Lung microvascular endothelial cell (primary cell): Measurements from ENCODE around the gene PTPRR. TPM values are rescaled to one million over a fixed set of nuclear protein-coding genes. Genes with fewer than 3 reads are reported as not detected.

Experiments
- DNase-seq, 2 donors: peaks; one replicate each; pipeline versions ENCODE4 v3.0.0 to v3.0.0-alpha.2; 2010; ENCODE audit warnings: low read depth in 2 of 2
- total RNA-seq: library from RNA; depleted of rRNA; stranded (reverse); fragments of >200 nt; gene quantifications from 2 replicates; pipeline ENCODE4 v1.2.1, GENCODE V29; 2014

Gene PTPRR
- total RNA-seq, 1 donor from 2014 or later = not detected

DNA sequence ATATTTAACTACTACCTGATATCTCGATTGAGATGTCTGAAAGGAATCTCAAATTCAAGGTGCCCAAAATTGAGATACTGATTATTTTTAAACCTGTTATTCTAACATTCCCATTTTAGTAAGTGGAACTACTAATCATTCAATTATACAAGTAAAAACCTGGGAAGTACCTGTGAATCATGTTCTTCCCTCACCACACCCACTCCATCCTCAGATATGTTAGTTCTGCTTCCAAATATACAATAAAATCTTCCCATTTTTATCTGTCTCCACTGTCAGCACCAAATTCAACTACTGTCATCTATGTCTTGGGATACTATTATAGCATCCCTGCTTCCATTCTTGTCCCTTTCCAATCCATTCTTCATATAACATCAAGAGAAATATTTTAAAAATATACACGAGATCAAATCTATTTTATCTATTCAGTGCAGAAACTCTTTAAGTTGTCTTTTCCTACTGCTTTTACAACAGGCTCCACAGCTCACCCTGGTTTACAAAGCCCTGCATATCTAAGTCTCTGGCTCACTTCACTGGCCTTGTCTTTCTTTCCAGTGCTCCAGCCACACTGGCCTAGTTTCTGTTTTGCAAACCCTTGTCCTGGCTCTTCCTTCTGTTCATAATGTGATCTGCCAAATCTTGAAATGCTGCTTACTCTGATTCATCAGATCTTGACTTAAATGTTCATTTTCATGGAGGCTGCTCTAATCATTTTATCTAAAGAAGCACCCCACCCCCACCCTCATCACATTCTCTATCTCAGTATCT lies 122.3 kb downstream of the PTPRR start:
- no peak for DNase-seq

DNA sequence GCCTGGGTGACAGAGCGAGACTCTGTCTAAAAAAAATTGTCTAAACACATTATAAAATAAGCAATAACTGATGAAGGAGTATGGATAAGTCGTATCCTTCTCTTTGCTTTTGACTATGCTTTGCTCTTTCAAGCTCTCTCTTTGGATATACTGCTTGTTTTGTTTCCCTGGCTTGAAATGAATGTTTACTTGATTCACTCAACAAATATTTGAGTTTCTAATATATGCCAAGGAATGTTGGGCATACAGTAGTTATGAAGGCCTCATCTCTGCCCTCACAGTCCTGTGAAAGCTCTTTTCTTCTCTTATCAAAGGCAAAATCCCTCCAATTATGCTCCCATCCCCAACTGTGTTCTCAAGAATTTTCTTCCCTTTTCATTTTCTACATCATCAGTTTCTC lies 123.5 kb downstream of the PTPRR start:
- DNase-seq = no peak

DNA sequence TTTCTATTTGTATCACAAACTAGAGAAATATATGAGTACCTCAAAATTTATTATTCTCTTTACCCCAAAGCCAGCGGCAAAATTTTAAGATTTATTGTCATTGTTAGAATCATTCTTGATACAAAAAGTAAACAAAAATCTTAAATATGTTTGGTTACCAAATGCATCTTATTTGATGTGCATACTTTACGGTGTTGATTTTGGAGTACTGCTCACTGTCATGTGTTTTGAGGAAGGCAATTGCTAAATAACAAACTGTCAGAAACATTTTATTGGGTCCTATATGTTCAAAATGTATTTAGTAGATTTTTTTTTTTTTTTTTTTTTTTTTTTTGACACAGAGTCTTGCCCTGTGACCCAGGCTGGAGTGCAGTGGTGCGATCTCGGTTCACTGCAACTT lies 124.9 kb downstream of the PTPRR start:
- DNase-seq = no peak

DNA sequence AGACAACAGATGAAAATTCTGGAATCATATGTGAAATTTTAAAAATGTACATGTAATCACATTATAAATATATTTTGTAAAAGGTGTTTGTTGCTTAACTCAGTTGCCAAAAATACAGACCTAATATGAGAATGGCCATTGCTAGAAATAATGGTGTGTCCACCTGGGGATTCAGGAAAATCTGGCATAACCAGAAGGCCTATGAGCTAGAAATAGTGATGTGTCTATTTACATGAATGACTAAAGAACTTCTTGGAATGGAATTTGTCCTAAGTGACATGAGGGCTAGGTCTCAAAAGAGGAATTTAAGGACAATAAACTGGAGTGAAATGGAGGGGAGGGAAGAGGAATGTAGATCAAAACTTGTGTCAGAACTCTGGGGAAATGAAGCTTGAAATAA lies 126.4 kb downstream of the PTPRR start:
- DNase-seq = no peak

DNA sequence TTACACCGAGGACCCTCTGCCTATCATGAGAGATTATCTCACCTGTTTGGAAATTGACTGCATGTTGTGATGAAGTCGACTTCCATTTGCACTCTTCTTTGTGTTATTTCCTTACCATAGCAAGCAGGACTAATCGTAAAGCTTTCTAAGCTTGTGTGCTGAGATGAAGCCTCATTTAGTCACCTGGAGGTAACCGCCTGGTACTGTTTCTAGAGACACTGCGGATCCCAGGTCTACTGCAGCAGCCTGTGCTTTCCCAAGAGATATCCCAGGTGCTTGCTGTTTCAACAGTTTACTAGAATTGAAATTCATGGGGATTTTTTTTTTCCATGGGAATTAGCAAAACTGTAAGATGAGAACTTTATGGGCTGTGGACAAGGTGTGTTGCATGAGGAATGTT lies 131.8 kb downstream of the PTPRR start:
- no peak for DNase-seq

DNA sequence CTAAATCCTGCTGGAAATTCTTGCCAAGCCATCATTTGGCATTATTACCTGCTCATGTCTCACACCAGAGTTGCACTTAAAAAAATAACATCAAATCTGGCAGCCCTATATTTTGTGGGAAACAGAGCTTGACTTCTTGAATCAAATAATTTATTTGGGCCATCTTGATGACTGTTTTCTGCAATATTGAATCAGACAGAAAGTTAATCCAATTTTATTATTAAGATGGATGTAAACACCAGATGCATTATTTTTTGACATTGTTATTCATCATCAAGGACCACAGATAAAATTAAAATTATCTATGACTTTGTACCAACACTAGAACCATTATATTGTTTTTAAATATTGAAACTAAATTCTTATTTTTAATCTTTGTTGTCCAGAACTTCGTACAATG lies 132.9 kb downstream of the PTPRR start:
- DNase-seq = no peak

DNA sequence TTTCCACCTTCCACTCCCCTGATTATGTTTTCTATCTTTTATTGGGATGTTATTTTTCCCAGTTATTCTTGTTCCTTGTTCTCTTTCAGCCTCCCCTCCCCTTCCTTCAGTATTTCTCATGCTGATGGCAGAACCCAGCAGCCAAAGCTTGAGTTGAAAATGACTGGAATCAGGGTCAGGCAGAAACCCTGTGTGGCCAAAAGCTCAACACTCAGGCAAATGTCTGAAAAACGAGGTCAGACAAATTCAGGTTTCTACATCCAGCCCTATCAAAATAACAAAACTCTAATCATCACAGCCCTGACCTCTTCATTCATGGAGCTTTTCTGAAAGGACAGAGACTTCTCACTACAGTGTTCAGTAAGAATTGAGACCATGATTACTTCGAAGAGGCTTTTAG lies 134.6 kb downstream of the PTPRR start:
- no peak for DNase-seq

DNA sequence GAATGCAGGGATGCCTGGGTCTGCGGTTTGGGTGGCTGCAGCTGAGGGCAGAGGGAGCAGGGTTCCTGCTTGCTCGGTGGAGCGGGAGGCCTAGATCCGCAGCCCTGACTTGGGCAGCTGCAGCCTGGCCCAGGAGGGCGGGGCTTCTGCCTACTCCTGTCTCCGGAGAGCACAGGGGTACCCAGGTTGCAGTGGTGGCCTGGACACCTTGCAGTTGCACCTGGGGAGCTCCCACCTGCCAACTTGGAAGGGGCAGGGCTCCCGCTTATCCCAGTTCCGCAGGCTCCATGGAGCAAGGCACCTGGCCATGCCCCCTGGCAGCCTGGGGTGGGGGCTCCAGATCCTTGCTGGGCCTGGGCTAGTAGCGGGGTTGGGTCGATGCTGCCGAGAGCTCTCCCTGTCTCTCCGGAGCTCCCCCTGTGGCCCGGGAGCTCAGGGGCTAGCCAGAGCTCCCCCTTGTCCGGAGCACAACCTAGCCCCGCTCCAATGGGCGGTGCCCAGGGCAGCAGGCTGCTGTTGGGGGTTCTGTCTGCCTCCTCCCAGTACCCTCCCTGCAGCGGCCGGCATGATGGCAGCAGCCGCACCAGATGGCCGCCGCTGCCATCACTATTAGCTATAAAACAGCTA lies 136.4 kb downstream of the PTPRR start:
- no peak for DNase-seq

DNA sequence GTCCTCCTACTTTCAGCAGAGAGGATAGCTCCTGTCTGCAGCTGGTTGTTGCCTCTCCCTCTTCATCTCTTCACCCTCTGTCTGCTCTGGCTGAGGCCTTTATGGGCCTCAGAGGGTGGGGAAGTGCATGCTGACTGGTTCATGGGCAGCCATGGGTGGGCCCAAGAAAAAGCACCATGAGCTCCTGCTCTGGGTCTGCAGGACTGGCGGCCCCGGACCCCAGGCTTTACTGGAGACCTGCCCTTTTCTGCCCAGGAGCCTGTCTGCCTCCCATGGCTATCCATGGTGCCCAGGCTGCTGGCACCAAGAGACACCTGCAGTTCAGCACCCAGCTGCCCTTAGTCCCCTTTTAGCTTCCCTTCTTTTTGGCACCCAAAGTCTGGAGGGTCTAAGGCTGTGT lies 137.1 kb downstream of the PTPRR start:
- DNase-seq = no peak

DNA sequence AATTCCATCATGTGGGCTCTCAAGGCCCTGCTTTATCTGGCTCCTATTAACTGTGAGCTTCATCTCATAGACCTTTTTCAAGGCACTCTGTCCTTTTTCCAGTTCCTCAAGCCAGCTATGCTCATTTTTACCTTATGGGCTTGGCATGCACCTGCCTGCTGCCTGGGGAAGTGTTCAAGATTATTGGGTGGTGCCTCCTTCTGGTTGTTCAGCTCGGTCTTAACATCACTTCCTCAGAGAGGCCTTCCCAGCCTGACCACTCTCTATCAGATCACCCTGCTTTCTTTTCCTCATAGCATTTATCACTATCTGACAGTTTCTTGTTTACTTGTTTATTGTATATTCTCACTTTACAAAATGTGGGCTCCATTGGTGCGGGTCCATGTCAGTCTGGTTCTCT lies 141.3 kb downstream of the PTPRR start:
- DNase-seq = no peak

DNA sequence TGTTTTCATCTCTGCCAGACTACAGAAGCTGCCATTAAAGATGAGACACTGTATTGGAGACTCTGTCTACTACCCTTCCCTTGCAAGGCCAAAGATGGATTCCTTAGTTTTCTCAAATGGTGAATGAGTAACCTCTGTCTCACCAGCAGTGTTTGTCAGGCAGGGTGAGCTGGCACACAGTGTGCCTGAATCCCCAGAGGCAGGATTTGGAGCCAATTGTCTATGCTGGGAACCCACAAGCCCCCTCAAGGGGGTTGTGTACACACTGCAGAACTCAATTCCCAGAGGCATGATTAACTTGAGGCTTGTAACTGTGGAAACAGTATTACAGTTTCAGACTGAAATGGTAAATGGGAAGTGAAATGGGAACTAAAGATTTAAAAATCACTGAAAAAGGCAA lies 146.5 kb downstream of the PTPRR start:
- DNase-seq = no peak

DNA sequence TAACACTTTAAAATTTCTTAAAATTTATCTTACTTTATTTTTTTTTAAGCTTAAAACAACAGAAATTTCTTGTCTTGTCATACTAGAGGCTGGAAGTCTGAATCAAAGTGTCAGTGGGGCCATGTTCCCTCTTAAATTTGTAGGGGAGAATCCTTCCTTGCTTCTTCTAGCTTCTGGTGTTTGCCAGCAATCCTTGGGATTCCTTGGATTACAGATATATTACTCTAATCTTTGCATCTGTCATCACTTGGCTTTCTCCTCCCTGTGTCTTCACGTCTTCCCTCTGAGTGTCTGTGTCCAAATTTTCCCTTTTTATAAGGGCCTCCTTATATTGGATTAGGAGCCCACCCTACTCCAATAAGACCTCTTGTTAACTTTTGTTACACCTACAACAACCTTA lies 147.7 kb downstream of the PTPRR start:
- DNase-seq = no peak

DNA sequence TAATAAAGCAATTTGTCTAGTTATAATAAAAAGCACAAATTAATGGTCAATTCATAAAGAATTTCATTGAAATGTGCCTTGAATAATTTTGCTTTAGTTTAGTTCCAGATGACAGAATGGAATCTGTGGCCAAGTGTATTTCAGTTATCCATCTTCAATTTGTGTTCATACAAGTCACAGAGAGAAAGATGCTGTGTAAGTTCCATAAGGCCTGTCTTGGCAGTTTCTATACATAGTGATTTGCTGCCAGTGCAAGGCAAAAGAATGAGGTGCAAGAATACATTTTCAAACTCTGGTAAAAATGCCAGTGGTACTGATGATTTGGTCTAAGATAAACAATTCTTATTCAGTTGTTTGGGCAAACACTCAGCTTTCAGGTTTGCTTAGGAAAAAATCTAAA lies 149.0 kb downstream of the PTPRR start:
- no peak for DNase-seq

DNA sequence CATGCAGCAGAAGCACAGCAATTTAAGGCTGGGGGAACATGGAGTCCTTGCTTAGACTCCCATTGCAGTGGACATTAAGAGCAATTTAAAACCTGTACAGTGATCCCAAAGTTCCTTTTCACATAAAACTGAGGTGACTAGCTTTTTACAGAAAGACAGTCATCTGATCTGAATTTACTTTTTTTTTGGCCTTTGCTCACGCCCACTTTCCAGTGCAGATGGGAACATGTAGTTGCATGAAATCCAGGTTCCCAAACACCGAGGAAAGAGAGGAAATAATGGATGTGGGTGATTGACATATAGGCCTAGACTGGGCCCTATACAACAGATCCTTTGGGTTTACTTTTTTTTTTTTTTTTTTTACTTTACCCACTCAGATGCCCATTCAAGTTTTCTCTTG lies 156.9 kb downstream of the PTPRR start:
- no peak for DNase-seq

DNA sequence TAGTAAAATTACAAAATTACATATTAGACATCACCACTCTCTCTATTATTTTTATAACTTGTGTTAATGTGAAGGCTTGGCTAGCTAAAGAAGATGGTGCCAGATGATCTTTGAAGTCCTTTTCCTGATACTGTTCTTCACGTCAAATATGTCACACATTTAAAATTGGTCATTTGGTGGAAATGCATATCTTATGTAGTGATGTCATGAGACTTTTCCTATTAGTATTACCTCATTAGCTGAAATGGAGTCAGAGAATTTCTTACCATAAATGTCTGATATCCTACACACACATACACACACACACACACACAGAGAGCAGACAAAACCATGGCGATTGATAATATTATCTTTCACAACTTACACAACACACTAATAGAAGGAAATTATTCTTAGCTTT lies 158.5 kb downstream of the PTPRR start:
- no peak for DNase-seq

DNA sequence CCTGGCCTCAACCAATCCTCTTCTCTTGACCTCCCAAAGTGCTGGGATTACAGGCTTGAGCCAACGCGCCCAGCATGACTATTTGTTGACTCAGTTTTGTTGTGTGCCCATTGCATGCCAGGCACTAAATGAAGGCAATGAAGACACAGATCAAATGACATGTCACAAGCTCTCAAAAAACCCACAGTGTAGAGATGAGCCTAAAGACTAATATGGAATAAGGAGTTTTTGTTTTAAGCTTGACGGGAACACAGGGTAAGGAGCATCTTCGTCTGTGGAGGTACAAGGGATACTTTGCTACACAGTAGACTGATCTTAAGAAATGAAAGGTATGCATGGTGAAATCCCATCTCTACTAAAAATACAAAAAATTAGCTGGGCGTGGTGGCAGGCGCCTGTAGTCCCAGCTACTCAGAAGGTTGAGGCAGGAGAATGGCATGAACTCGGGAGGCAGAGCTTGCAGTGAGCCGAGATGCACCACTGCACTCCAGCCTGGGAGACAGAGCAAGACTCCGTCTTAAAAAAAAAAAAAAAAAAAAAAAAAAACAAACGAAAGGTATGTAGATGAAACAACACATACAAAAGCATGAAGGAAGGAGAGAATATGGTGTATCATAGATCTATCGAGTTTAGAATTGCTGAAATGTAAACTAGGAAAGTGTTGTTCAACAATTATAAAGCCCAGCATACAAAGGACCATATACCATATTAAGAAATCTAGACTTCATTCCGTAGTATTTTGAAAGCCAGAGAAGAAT lies 161.2 kb downstream of the PTPRR start:
- no peak for DNase-seq

DNA sequence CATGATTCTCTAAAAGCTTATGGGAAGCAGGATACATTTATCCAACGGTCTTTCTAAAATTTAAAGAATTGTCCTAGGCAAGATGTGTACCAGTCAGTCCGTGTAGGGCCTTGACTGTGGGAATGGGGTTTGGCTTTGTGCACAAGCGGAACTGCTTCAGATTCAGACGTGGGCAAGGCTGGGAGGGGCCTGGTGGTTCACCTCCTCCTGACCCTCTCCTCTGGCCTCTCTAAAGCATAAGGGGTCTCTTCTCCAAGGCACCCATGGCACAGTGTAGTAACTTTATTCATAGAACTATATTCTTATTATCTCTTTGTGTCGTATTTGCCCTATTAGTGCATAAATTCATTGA lies 162.1 kb downstream of the PTPRR start:
- DNase-seq = no peak

DNA sequence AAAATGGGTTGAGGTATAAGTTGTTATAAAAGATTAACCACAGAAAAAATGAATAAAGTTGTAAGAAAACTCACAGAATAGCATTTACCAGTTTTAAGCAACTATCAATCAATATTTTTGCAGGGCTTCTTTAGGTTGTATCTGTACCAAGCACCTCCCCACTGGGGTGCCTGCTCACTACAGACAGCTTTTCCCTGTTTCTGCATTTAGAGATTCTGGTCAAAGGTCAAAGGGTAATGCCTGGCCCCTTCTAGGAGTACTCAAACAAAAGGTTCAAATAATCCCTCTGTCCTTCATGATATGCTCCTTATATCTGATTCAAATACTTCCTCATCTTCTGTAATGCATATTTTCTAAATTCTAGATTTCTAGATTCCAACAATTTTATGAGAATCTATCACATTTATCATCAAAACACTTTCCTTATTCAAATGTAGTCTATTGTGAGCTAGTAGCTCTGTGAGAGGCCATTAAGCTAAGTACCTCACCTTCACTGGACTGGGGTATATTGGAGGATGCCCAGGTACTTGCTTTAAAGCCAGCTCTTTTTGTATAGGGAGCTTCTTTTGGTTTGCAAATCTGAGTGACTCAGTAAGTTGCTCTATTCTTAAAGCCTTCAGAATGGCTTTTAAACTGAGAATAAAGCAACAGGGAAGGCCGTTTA lies 162.6 kb downstream of the PTPRR start:
- DNase-seq = no peak

DNA sequence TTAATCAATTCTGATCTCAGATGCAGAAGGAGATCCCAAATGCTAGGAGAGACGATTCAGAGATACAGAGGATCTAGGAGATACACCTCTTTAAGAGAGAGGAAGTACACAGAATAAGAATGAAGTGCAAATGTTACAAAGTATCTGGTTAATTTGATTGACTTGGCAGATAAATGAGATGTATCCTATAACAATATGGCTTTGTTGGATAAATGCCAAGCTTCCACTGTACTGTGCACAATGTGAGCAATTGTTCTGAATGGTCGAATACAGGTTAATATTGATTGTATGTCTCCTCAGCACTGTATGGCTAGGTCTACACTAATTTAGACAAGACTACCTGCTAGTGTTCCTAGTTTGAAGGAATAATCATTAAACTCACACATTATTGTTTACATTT lies 163.7 kb downstream of the PTPRR start:
- DNase-seq = no peak

DNA sequence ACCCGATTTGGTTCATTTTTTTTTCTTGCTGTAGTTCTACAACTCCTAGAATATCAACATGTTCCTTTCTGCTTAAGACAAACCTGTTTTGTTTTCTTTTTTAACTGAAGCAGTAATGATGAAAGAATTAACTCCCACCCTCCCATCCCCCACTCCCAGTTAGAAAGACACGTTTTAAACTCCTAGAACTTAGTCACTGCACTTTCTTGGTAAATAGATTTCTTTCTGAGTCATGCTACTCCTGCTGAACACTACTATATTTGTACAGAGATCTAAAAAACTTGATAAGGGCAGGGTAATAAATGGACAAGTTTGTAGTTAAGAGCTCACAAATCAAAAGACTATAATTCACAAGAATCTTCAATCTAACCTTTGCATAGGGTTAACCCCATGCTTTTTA lies 164.4 kb downstream of the PTPRR start:
- DNase-seq = no peak

DNA sequence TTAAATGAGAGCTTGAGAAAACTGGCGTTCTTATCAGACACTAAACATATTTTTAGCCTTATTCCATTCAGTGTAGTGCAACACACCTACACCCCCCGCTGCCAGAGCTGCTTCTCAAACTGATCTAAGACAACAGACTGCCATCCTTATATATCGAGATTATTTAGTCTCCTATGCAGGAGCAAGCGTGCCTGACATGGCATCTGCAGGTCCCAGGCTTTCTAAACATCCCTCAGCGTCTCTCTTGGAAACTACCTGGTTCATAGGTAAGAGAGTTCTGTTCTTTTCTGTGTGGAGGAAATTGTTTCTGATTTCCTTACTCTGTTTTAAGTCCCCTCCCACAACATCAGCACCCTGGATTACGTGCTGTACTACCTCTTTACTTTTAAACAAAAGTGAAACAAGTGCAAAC lies 166.2 kb downstream of the PTPRR start:
- DNase-seq = no peak

DNA sequence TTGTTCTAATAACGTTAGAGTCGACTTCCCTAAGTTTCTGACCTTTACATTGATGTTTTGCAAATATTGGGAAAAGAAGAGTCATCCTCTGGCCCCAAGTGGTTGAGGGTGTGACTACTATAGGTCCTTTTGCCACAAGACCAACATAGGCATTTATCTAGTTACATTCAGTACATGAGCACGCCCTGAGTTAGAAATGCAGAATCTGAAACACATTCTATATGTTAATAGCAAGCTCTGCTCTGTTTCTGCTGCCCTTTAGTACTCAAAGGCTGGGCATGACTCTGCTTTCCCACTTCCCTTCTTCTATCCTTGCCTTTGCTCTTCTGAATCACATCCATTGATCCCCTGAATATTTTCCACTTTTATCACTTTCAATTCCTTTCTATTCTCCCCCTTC lies 168.2 kb downstream of the PTPRR start:
- DNase-seq = no peak
